IPS-18c (cell line): Measurements from ENCODE around the gene SNRPN.
"Not testable (repeated sequence)": the region's sequence is repeated elsewhere in the genome, so short reads cannot be mapped to it uniquely, and the experiment has no call there.

Experiments
- H3K4me3 ChIP-seq: 2 replicates; pipeline ENCODE4 v1.7.0; 2013; ENCODE audit warnings: low read depth, mild to moderate bottlenecking, low read length, moderate library complexity; ENCODE audit not compliant: insufficient read depth
- H3K9me3 ChIP-seq: one replicate; pipeline ENCODE4 v1.6.1; 2013; ENCODE audit warnings: mild to moderate bottlenecking, low read length, moderate library complexity; ENCODE audit not compliant: control insufficient read depth, insufficient read depth

SNRPN gene

DNA sequence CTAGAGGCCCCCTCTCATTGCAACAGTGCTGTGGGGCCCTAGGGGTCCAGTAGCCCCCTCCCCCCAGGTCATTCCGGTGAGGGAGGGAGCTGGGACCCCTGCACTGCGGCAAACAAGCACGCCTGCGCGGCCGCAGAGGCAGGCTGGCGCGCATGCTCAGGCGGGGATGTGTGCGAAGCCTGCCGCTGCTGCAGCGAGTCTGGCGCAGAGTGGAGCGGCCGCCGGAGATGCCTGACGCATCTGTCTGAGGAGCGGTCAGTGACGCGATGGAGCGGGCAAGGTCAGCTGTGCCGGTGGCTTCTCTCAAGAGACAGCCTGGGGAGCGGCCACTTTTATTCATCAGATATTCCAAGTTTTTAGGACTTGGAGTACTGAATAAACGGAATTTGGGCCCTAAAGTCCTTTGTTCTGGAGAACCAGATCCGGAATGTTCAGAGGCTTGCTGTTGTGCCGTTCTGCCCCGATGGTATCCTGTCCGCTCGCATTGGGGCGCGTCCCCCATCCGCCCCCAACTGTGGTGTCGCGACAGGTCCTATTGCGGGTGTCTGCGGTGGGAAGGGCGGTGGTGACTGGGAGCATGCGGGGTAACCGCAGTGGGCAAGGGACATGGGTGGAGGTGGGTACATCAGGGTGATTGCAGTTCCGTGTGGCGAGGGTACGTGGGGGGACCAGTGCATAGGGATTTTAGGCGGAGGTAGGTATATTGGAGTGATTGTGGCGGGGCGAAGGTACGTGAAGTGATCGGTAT is at the start of gene SNRPN, which contains the start of gene SNURF:
Gene SNRPN, plus strand, starts transcription at position 205 of the 748 bp plus-strand sequence. CDS start 19,467 bp downstream, outside the sequence.
Gene SNURF, plus strand, starts transcription at position 205 of the 748 bp plus-strand sequence. Its CDS starts 62 bp downstream, at position 267.
- Histone ChIP-seq H3K4me3 (peak within 1 kb of the TSS; percentile 83), H3K9me3 (peaks cover 16% of the 10 kb centered on the region)

DNA sequence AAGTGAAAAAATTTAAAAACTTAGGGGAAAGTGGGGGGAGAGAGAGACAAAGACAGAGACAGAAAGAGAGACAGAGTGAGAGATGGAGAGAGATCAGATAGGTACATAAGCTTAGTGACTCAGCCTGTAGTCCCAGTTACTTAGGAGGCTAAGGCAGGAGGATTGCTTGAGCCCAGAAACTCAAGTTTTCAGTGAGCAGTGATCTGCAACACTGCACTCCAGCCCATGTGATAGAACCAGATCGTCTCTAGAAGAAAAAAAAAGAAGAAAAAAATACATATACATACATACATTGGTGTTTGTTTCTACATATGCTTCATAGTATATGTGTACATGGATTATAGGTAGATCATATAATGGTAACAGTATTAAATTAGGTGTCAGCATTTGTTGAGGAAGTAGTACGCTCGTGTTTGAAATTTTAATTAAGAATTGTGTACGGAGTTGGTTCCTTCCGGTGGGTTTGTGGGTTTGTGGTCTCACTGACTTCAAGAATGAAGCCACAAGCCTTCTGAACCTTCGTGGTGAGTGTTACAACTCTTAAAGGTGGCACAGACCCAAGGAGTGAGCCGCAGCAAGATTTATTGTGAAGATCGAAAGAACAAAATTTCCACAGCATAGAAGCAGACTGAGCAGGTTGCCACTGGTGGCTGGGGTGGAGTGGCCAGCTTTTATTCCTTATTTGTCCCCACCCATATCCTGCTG is 38.3 kb upstream of the SNRPN start:
- Histone ChIP-seq H3K9me3 (peaks cover 7% of the 10 kb centered on the region), H3K4me3 (no peak overlapping the region; the same call in 1 of the 2 replicates)

DNA sequence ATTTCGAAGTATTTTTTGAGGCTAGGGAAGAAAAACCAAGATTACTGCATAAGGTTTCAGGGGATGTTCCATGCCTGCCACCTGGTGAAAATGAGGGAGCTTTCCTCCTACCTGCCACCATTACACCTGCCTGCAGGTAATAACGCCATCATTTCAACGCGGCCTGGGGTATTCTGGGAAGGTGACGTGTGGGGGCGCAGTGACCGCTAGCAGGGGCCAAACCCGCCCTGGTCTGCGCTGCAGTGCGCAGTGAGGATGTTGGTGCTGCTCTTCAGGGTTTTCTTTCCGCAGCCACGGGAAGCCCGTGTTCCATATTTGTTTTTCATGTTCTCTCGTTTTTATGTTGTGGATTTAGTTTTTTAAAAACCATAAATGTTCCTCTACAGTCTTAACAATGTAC is 37.4 kb upstream of the SNRPN start:
- Histone ChIP-seq H3K4me3 (no peak overlapping the region), H3K9me3 (peaks cover 7% of the 10 kb centered on the region)

DNA sequence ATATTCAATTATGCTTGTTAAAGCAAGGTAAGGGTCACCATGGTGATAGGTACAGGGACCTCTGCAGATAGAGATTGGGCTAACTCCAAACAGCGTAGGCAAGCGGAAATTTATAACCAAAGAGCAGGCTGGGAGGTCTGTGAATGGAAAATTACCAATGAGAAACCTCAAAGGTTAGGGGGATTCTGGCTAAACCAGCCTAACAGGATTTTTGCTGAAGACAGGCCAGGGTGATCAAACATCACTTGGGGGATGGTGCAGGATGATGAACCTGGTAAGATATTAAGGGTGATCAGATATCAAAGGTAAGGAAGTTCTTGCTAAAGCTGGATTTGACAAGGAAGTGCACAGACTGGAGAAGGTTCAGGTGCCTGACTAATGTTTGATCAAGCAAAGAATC is 35.3 kb upstream of the SNRPN start:
- H3K4me3 ChIP-seq, result no peak overlapping the region
- H3K9me3 ChIP-seq, result peaks cover 5% of the 10 kb centered on the region

DNA sequence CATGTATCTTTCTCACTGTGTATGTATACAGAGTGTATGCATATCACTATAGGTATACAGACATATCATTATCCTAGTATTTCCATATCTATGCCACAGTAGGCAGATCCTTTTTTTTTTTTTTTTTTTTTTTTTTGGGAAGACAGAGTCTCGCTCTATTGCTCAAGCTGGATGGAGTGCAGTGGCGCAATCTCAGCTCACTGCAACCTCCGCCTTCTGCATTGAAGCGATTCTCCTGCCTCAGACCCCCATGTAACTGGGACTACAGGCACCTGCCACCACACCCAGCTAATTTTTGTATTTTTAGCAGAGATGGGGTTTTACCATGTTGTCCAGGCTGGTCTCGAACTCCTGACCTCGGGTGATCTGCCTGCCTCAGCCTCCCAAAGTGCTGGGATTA is 32.0 kb upstream of the SNRPN start:
- not testable (repeated sequence) for H3K9me3 ChIP-seq, H3K4me3 ChIP-seq

DNA sequence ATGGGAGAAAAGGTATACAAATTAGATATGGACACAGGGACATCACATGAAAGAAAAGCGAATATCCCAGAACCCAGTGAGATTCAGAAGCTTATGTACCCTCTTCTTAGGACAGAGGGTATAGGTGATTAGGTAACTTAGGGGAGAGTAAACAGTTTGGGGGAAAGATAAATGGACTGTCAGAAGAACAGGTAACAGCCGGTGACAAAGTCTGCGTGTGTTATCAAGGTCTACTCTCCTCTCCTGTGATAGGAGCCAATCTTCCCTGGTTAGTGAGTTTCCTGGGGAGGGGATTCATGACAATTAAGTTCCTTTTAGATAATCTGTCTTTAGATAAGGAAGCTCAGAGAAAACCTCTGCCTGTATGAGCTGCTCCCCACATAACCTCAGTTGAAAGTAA is 30.6 kb upstream of the SNRPN start:
- H3K4me3 ChIP-seq, result no peak overlapping the region
- H3K9me3 ChIP-seq, result peaks cover 5% of the 10 kb centered on the region

DNA sequence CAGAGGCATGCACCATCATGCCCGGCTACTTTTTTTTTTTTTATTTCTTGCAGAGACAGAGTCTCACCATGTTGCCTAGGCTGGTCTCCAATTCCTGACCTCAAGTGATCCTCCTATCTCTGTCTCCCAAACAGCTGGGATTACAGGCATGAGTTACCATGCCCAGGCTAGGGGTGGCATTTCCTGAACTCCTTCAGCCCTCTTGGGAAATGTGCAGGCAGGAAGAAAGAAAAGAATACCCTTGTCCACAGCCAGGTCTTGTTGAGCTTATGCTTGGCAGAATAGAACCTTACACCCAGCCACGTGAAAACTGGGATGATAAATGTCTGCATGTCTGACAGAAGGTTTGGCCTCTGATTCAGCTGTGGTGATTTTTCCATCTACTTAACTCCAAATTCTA is 30.2 kb upstream of the SNRPN start:
- H3K9me3 ChIP-seq, result peaks cover 7% of the 10 kb centered on the region
- H3K4me3 ChIP-seq, result no peak overlapping the region

DNA sequence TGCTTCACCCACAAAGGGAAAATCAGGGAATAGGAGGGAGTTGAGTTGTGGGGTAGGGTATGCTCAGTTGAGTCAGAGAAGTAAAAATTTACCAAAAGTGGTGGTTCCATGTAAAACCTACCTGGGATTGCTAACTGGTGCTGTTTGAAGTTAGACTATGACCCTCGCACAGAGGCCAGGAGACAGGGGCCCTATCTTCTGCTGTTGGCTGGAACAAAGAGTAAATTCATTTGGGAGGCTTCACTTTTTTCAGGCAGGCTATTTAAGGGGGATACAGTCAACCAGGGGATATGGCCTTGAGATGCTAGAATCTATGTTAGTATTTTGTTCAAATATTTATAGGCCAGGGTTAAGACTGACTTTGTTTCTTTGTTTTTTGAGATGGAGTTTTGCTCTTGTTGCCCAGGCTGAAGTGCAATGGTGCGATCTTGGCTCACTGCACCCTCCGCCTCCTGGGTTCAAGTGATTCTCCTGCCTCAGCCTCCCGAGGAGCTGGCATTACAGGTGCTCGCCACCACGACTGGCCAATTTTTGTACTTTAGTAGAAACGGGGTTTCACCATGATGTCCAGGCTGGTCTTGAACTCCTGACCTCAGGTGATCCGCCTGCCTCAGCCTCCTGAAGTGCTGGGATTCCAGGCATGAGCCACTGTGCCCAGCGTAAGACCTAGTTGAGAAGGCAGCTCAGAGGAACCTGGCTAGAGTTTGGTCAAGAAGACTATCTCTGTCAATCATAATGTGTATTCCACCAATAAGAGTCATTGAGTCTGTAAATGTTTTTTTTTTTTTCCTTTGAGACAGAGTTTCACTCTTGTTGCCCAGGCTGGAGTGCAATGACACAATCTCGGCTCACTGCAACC is 22.7 kb upstream of the SNRPN start:
- H3K9me3 ChIP-seq, H3K4me3 ChIP-seq: not testable (repeated sequence)

DNA sequence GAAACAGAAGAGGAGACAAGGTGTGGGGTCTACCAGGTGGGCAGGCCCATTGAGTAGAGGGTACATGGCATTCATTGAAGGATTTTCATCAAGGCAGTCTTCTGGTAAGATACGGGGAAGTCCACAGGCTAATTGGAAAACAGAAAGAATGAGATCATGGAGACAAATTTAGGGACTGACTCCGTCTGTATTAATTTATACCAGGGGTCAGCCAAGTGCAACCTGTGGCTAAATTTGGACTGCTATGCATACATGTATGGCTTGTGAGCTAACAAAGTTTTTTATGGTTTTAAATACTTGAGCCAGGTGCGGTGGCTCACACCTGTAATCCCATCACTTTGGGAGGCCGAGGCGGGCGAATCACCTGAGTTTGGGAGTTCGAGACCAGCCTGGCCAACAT is 21.1 kb upstream of the SNRPN start:
- H3K9me3 ChIP-seq, result peaks cover 6% of the 10 kb centered on the region
- no peak overlapping the region for H3K4me3 ChIP-seq

DNA sequence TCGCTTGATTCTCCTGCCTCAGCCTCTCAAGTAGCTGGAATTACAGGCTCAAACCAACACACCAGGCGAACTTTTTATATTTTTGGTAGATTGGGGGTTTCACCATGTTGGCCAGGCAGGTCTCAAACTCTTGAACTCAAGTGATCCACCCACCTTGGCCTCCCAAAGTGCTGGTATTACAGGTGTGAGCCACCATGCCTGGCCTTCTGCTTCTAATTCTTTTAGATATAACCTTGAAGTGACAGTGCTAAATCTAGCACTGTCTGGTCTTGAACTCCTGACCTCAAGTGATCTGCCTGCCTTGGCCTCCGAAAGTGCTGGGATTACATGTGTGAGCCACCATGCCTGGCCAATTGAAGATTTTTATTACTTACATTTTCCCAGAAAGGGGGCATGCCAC is 16.6 kb upstream of the SNRPN start:
- not testable (repeated sequence) for H3K9me3 ChIP-seq, H3K4me3 ChIP-seq

DNA sequence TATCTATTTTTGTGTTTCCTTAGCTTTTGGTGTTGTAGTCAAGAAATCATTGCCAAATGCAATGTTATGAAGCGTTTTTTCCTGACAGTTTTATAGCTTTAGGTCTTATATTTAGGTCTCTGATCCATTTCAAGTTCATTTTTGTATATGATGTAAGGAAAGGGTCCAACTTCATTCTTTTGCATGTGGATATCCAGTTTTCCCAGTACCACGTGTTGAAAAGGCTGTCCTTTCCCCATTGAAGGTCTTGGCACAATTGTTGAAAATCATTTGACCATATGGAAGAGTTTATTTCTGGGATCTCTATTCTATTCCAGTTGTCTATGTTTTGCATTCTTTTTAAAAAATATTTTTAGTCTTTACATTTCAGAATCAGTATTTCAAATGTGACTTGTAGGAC is 14.6 kb upstream of the SNRPN start:
- H3K9me3 ChIP-seq, result no peaks in the 10 kb centered on the region
- H3K4me3 ChIP-seq, result no peak overlapping the region

DNA sequence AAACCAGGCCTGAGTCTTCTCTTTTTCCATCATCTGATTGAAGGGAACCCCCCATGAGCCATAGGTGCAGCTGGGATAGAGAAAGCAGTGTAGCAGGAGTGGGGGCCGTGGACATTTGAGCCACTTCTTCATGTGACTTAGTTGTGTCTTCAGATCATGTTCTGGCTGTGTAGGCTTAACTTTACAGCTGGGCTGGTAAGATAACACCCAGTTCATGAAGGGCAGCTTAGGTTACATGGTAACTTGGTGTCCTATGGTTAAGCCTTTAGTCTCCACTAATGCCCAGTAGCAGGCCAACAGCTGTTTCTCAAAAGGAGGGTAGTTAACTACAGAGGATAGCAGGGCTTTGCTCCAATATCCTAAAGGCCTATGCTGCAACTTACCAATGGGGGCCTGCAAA is 11.4 kb upstream of the SNRPN start:
- peaks cover 3% of the 10 kb centered on the region for H3K9me3 ChIP-seq
- no peak overlapping the region for H3K4me3 ChIP-seq

DNA sequence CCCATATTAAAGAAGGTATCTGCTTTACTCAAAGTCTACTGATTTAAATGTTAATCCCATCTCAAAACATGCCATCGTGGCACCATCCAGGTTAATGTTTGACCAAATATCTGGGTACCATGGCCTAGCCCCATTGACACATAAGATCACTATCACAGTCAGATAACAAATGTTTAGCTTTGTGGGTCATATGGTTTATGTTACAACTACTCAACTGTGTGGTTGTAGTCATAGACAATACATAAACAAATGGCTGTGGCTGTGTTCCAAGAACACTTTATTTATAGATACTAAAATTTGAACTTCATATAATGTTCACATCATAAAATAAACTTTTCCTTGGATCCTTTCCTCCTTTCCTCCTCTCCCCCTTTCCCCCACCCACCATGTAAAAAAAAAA is 9.8 kb upstream of the SNRPN start:
- Histone ChIP-seq H3K9me3 (peaks cover 3% of the 10 kb centered on the region), H3K4me3 (no peak overlapping the region)

DNA sequence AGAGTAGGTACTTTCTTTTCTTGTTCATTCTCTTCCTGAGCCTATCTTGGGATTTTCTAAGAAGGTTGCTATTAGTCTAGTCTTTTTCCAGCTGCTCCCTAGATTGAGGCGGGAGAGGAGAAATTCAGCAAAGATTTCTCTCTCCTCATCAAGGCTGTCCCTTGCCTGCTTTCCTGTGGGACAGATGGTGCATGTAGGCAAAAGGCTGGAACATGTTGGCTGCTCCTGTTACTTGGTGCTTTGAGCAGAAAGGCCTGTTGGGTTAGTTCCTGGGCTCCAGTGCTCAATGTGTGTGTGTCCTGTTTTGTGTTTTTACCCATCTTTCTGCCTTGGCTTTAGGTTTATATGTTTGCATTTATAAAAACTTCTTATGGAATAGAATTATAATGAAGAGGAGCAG is 9.1 kb upstream of the SNRPN start:
- H3K4me3 ChIP-seq, result no peak overlapping the region
- H3K9me3 ChIP-seq, result peaks cover 3% of the 10 kb centered on the region

DNA sequence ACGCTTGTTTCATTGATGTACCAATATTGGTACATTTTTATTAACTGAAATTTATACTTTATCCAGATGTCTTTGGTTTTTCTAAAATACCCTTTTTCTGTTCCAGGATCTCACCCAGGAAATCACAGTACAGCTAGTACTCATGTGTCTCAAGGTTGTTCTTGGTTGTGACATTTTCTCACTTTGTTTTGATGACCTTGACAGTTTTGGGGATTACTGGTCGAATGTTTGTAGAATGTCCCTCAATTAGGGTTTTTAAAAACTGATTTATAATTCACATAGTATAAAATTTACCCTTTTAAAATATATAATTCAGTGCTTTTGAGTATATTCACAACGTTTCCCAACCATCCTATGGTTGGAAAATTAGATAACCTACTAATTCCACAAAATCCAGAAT is 6.3 kb upstream of the SNRPN start:
- Histone ChIP-seq H3K4me3 (no peak overlapping the region), H3K9me3 (peaks cover 3% of the 10 kb centered on the region)

DNA sequence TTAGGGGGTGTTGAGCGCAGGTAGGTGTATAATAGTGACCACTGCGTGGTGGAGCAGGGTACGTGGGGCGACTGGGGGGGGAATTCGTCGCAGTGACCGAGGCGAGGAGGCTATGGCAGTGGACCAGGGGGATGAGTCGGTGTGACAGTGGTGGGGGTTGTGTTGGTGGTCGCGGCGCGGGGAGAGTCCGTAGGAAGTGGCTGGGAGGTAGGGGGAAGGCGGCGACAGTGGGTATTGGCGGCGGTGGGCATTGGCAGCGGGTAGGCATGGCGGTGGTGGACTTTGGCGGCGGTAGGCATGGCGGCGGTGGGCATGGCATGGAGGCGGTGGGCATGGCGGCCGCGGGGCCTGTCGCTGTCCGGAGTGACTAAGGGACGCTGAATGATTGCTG is 739 bp downstream of the SNRPN start:
- Histone ChIP-seq H3K9me3 (peaks cover 16% of the 10 kb centered on the region), H3K4me3 (peak overlapping the region; percentile 83)

DNA sequence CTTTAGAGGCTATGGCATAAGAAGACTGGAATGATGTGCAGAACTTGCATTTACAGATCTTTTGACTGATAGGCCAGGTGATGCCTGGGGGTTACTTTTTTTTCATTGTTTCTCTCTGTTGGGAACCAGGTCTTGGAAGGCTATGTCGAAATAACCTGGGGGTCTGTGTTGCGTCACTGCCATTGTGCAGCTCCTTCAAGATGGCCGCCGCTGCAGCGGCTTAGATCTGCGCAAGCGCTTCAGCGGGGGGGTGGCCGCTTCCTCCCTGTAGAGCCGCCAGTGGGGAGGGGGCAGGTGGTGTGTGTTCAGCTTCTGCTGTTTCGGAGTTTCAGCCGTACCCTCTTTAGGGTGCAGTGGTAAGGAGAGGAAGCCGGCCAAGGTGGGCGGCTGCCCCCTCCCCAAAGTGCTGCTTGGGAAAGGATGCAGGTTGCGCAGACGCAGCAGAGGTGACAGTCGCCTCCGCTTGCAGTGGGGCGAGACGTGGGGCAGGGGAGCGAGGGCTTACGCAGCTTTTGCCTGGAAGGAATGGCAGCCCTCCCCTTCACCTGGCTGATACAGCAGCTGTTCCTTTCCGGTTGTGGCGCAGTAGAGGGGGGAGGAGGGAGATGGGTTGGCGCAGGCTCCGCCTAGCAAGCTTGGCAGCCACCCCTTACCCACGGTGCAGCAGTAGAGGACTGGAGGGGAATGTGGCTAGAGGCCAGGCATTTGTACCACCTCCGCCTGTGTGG is 1.5 kb downstream of the SNRPN start:
- Histone ChIP-seq H3K4me3 (peak overlapping the region; percentile 83), H3K9me3 (peaks cover 16% of the 10 kb centered on the region)
